Mucosa of descending colon (tissue), 3 donors: Measurements from ENCODE around the gene MTTP. TPM values are rescaled to one million over a fixed set of nuclear protein-coding genes. Genes with fewer than 3 reads are reported as not detected.

Experiments
- ATAC-seq: fragments of 200-7000 bp; cut with Tn5 transposase; one replicate; pipeline ENCODE4 v1.9.1; 2020; ENCODE audit warnings: mild to moderate bottlenecking, moderate library complexity
- DNase-seq, 3 donors: peaks; one replicate each; pipeline ENCODE4 v3.0.0-alpha.2; 2020
- H3K36me3 ChIP-seq: fragments of 200-600 bp; one replicate; pipeline ENCODE4 v1.8.0; 2021; ENCODE audit warnings: low read depth, mild to moderate bottlenecking
- H3K4me1 ChIP-seq: fragments of 200-600 bp; one replicate; pipeline ENCODE4 v1.8.0; 2021; ENCODE audit warnings: low read depth, mild to moderate bottlenecking
- H3K4me3 ChIP-seq: fragments of 200-600 bp; one replicate; pipeline ENCODE4 v1.8.0; 2021; ENCODE audit warnings: mild to moderate bottlenecking
- H3K9me3 ChIP-seq: fragments of 200-600 bp; one replicate; pipeline ENCODE4 v1.8.0; 2021; ENCODE audit warnings: mild to moderate bottlenecking
- intact Hi-C, 2 donors: fragments of 100-400 bp; cut with DNase I in 1 of 2; cut with micrococcal nuclease in 1 of 2; formaldehyde crosslinking; loops; one replicate each; pipeline versions ENCODE4 v1.11.0 to v1.11.1; 2022; cut with DNase I, micrococcal nuclease
- total RNA-seq, 3 donors: library from RNA; stranded (reverse); fragmentation: NEBNext Ultra II Directional in 2 of 3; extraction: Animal tissue kit (Norgen Biotek cat#: 25700) in 2 of 3; gene quantifications; one replicate each; pipeline versions ENCODE4 v1.2.1 to v1.2.4, GENCODE V29; 2021 to 2023
- TF ChIP-seq, protein P1 (sequence below): fragments of 200-600 bp; IDR thresholded peaks from one replicate; pipeline ENCODE4 v1.8.0; 2022; ENCODE audit warnings: antibody characterized with exemption, mild to moderate bottlenecking
- donor health status: DM: no; HTN: no; CAD: no; lungs with moderate emphysema.
- donor health status: DM: no; HTN: no; CAD: no.
- donor health status: DM: no; HTN: yes; CAD: no.

The MTTP gene
- total RNA-seq, 3 donors from 2014 or later = 0.20 to 1.5 (median 0.22) TPM

GRCh38 chr4:99658666-99659065 lies 84.0 kb downstream of the MTTP start:
- DNase-seq = no peak
- H3K36me3 ChIP-seq = no peaks in the 10 kb centered on the region
- no peak for ATAC-seq
- no peaks in the 10 kb centered on the region for H3K4me1 ChIP-seq
- no peaks in the 10 kb centered on the region for H3K9me3 ChIP-seq
- TF ChIP-seq, protein P1, sequence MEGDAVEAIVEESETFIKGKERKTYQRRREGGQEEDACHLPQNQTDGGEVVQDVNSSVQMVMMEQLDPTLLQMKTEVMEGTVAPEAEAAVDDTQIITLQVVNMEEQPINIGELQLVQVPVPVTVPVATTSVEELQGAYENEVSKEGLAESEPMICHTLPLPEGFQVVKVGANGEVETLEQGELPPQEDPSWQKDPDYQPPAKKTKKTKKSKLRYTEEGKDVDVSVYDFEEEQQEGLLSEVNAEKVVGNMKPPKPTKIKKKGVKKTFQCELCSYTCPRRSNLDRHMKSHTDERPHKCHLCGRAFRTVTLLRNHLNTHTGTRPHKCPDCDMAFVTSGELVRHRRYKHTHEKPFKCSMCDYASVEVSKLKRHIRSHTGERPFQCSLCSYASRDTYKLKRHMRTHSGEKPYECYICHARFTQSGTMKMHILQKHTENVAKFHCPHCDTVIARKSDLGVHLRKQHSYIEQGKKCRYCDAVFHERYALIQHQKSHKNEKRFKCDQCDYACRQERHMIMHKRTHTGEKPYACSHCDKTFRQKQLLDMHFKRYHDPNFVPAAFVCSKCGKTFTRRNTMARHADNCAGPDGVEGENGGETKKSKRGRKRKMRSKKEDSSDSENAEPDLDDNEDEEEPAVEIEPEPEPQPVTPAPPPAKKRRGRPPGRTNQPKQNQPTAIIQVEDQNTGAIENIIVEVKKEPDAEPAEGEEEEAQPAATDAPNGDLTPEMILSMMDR = no peak
- no peak overlapping the region for H3K4me3 ChIP-seq
- intact Hi-C loops = no loop called here

GRCh38 chr4:99661907-99662306 lies 87.3 kb downstream of the MTTP start:
- no peaks in the 10 kb centered on the region for H3K9me3 ChIP-seq
- no peak for DNase-seq
- no peak for ATAC-seq
- no peaks in the 10 kb centered on the region for H3K4me1 ChIP-seq
- no peaks in the 10 kb centered on the region for H3K36me3 ChIP-seq
- H3K4me3 ChIP-seq = no peak overlapping the region
- intact Hi-C loops = no loop called here
- TF ChIP-seq, protein P1 = no peak

DNA sequence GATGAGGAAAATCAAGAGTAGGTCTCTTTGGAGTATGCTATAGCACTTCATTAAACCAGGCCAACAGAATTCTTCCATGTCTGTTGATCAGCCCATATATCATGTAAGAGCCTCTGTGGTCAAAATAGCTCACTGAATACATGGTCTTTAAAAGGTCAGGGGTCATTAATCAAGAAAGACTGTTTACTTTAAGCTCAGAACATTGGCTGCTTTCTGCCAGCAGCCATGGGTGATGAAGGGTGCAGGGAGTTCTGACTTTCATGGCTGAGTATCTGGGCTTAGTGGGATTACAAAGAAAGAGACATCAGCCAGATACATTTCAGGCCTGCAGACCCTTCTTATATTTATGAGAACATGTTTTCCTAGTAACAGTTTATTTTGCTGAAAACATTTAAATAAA lies 90.1 kb downstream of the MTTP start:
- H3K4me1 ChIP-seq = no peaks in the 10 kb centered on the region
- no peaks in the 10 kb centered on the region for H3K9me3 ChIP-seq
- TF ChIP-seq, protein P1 = no peak
- intact Hi-C loops = no loop called here
- ATAC-seq (no peak), DNase-seq (no peak)
- no peak overlapping the region for H3K4me3 ChIP-seq
- H3K36me3 ChIP-seq = no peaks in the 10 kb centered on the region

DNA sequence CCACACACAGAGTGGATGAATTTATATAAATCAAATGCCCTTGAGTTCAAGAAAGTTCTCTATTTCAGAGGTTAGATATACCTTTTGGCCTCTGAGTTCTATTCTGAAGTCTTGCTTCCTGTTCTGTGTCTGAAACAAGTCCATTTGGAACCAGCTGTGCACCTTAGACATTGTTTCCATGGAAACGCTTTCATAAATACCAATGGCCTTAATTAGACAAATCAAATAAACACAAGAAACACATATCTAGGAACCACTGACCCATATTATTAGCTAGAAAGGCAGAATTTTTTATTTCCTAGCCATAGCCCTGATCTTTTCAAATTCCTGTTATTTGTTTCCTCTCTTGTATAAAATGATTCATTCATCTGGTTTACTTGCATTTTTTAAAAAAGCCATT lies 91.4 kb downstream of the MTTP start:
- Histone ChIP-seq H3K36me3 (no peaks in the 10 kb centered on the region), H3K4me1 (no peaks in the 10 kb centered on the region), H3K4me3 (no peak overlapping the region), H3K9me3 (no peaks in the 10 kb centered on the region)
- TF ChIP-seq, protein P1 = no peak
- DNase-seq = no peak
- no peak for ATAC-seq
- intact Hi-C loops = no loop called here

- DNase-seq (no peak), ATAC-seq (no peak)
- Histone ChIP-seq H3K4me1 (no peaks in the 10 kb centered on the region), H3K36me3 (no peaks in the 10 kb centered on the region), H3K9me3 (peaks cover 4% of the 10 kb centered on the region), H3K4me3 (no peak overlapping the region)
- intact Hi-C loops = no loop called here
- TF ChIP-seq, protein P1 = no peak
These were observed 93.8 kb downstream of the MTTP start for GRCh38 chr4:99668472-99668871.

GRCh38 chr4:99669084-99669483 lies 94.5 kb downstream of the MTTP start:
- ATAC-seq (no peak), DNase-seq (no peak)
- TF ChIP-seq, protein P1 = no peak
- H3K4me3 ChIP-seq = no peak overlapping the region
- no peaks in the 10 kb centered on the region for H3K4me1 ChIP-seq
- peaks cover 4% of the 10 kb centered on the region for H3K9me3 ChIP-seq
- H3K36me3 ChIP-seq = no peaks in the 10 kb centered on the region
- intact Hi-C loops = no loop called here
